GM18519 (cell line): ENCODE data around the gene NBPF1.
"Not testable (repeated sequence)": the region's sequence is repeated elsewhere in the genome, so short reads cannot be mapped to it uniquely, and the experiment has no call there.

Experiments
- ATAC-seq: cut with Tn5 transposase; IDR thresholded peaks from one replicate; pipeline ENCODE4 v1.9.1; 2021; ENCODE audit warnings: mild to moderate bottlenecking, moderate library complexity; ENCODE audit not compliant: unreplicated experiment, low FRiP score

The NBPF1 gene

GRCh38 chr1:16642025-16642966, 28.9 kb upstream of the NBPF1 start:
- not testable (repeated sequence) for ATAC-seq

- ATAC-seq = not testable (repeated sequence)
Measured at GRCh38 chr1:16641159-16641975, 28.0 kb upstream of the NBPF1 start.

GRCh38 chr1:16639091-16640031, 26.0 kb upstream of the NBPF1 start:
- not testable (repeated sequence) for ATAC-seq

GRCh38 chr1:16637941-16638778, 24.8 kb upstream of the NBPF1 start:
- not testable (repeated sequence) for ATAC-seq

- ATAC-seq = not testable (repeated sequence)
Measured at GRCh38 chr1:16636551-16637195, 23.3 kb upstream of the NBPF1 start.

- not testable (repeated sequence) for ATAC-seq
Measured at GRCh38 chr1:16635959-16636358, 22.6 kb upstream of the NBPF1 start.

- not testable (repeated sequence) for ATAC-seq
Measured at GRCh38 chr1:16633540-16634282, 20.3 kb upstream of the NBPF1 start.

- not testable (repeated sequence) for ATAC-seq
Measured at GRCh38 chr1:16632044-16632850, 18.9 kb upstream of the NBPF1 start.

GRCh38 chr1:16631248-16632043, 18.1 kb upstream of the NBPF1 start:
- no peak for ATAC-seq

- no peak for ATAC-seq
Measured at GRCh38 chr1:16630661-16631247, 17.4 kb upstream of the NBPF1 start.

- ATAC-seq = not testable (repeated sequence)
Measured at GRCh38 chr1:16629916-16630530, 16.7 kb upstream of the NBPF1 start.

GRCh38 chr1:16628361-16629111, 15.2 kb upstream of the NBPF1 start:
- no peak for ATAC-seq

- not testable (repeated sequence) for ATAC-seq
Measured at GRCh38 chr1:16626409-16626983, 13.1 kb upstream of the NBPF1 start.
